Cardiac atrium fibroblast (primary cell): ENCODE results near the gene ECM1. TPM values are rescaled to one million over a fixed set of nuclear protein-coding genes. Genes with fewer than 3 reads are reported as not detected.

Experiments
- total RNA-seq: library from RNA; depleted of rRNA; stranded (reverse); fragments of >200 nt; gene quantifications from 2 replicates; pipeline ENCODE4 v1.2.3, GENCODE V29; 2015

Gene ECM1
- total RNA-seq: 20.6 and 54.5 TPM in 2 replicates

GRCh38 chr1:150507912-150508864, at the start of gene ECM1:
Gene ECM1 (plus strand): TSS chr1:150508109. CDS start chr1:150508210, 101 bp downstream.

GRCh38 chr1:150486966-150487762, 20.7 kb upstream of the ECM1 start, which contains the start of gene TARS2:
Gene TARS2 (plus strand): TSS chr1:150487419. CDS start chr1:150487451, 32 bp downstream.

GRCh38 chr1:150515328-150516049, 7.6 kb downstream of the ECM1 start, which contains the start of gene FALEC:
Gene FALEC (plus strand): TSS chr1:150515752.

DNA sequence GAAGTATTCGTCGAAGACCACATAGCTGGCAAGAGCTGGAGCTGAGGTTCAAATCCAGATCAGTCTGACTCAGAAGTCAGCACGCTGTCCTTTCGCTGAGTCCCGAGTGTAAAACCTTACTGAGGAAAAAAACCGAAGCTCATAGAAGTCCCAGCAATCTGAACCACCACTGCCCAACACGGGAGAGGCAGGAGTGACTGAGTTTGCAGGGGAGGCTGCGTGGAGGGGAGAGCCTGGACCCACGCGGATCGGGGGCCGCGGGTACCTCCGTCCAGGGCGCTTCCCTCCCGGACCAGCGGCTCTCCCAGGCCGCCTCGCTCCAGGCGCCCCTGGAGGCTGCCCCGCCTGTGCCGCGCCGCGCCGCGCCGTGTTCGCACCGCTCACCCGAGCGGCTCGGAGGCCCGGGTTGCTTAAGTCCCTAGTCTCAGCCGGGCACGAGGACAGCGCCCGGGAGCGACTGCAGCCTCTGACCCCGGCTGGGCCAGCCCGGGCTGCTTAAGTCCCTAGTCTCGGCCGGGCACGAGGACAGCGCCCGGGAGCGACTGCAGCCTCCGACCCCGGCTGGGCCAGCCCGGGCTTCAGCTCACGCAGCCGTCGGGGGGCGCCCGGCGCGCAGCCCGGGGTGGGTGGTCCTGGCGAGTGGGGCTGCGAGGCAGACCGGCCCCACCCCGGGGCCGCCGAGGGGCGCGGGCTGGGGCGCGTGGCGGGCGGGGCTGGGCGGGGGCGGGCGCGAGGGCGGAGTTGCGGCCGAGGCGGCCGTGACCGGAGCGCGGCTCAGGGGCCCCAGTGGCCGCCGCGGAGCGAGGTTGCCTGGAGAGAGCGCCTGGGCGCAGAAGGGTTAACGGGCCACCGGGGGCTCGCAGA, 41.0 kb downstream of the ECM1 start, which contains the start of gene ADAMTSL4:
TSS of gene ADAMTSL4 (plus strand) at position 777 of the 864 bp plus-strand sequence. CDS start 2,881 bp downstream, outside the sequence.

Other genes with a start within 250 kb of the ECM1 start
- gene APH1A, start 239.1 kb upstream of the ECM1 start, total RNA-seq: 87.3 and 95.1 TPM in 2 replicates
- 1.5 and 10.7 TPM in 2 replicates for gene C1orf54, start 235.3 kb upstream of the ECM1 start, total RNA-seq
- gene CIART, start 225.6 kb upstream of the ECM1 start, total RNA-seq: 10.2 and 10.3 TPM in 2 replicates
- gene MRPS21, start 214.2 kb upstream of the ECM1 start, total RNA-seq: 43.6 and 46.4 TPM in 2 replicates
- 16.8 and 30.9 TPM in 2 replicates for gene PRPF3, start 186.6 kb upstream of the ECM1 start, total RNA-seq
- gene RPRD2, start 144.0 kb upstream of the ECM1 start, total RNA-seq: 6.0 and 7.3 TPM in 2 replicates
- 10.9 and 15.9 TPM in 2 replicates for gene TARS2, start 20.7 kb upstream of the ECM1 start, total RNA-seq
- not detected in 2 replicates for gene FALEC, start 7.6 kb downstream of the ECM1 start, total RNA-seq
- 9.4 and 25.8 TPM in 2 replicates for gene ADAMTSL4, start 41.3 kb downstream of the ECM1 start, total RNA-seq
- 224 and 236 TPM in 2 replicates for gene MCL1, start 71.5 kb downstream of the ECM1 start, total RNA-seq
- gene ENSA, start 121.5 kb downstream of the ECM1 start, total RNA-seq: 64.6 and 207 TPM in 2 replicates
- 12.8 and 33.4 TPM in 2 replicates for gene GOLPH3L, start 189.0 kb downstream of the ECM1 start, total RNA-seq
- gene HORMAD1, start 212.8 kb downstream of the ECM1 start, total RNA-seq: not detected in 2 replicates